Hindlimb muscle (tissue), 1 donor: ENCODE data around the gene SLC37A3. TPM values are rescaled to one million over a fixed set of nuclear protein-coding genes. Genes with fewer than 3 reads are reported as not detected.

Experiments
- DNase-seq: peaks from one replicate; pipeline ENCODE4 v3.0.0-alpha.2; 2013
- polyA plus RNA-seq: library from polyadenylated mRNA; unstranded; fragments of 120-200 nt; gene quantifications from one replicate; pipeline ENCODE4 v1.2.1, GENCODE V29; 2013; ENCODE audit not compliant: insufficient read length

SLC37A3 gene
- polyA plus RNA-seq, 1 donor: 27.5 TPM

DNA sequence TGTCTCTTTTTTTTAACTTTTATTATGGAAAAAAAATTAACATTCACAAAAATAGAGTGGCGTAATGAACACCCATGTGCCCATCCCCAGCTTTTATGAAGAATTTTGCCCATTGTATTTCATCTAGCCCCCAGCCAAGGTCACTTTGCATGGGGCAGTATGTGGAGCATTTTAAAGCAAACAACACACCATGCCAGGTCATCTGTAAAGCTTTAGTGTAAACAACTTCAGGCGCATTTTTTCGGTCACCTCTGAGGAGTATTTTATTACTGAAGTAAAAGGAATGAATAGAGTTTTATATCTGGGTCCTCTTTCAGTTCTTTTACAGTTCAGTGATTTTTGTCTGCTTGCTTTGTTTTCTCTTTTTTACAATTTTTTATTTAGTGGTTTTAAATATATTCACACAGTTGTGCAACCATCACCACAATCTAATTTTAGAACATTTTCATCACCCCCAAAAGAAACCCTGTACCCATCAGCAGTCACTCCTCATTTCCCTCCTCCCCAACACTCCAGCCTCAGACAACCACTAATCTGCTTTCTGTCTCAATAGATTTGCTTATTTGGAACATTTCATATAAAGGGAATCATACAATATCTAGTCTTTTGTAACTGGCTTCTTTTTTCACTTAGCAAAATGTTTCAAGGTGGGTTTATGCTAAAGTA is 87.9 kb downstream of the SLC37A3 start:
- no peak for DNase-seq

GRCh38 chr7:140308060-140308459 is 90.3 kb downstream of the SLC37A3 start:
- no peak for DNase-seq

DNA sequence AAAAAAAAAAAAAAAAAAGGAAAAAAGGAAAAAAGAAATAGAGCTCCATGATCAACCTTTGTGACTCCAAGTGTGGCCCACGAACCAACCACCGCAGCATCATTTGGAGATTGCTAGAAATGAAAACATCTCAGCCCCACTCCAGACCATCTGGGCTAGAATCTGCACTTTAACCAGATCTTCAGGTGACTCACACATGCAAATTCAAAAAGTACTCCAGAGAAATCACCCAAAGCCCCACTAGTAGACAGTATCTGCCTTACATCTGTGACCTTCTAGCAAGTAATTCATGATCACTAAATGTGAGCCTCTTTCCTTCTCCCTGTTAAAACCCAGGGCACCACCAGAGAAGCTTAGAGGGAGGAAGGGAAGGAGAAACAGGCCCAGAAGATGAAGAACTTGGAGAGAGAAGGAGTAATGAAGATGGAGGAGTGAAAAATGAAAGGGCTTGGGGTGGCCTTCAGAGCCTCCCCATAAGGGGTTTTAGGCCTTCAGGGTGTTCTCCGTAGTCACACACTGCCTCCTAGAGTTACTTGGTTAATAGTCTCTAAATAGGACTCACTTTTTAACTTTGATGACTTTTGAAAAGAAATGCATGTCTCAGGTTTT is 94.0 kb downstream of the SLC37A3 start:
- no peak for DNase-seq

DNA sequence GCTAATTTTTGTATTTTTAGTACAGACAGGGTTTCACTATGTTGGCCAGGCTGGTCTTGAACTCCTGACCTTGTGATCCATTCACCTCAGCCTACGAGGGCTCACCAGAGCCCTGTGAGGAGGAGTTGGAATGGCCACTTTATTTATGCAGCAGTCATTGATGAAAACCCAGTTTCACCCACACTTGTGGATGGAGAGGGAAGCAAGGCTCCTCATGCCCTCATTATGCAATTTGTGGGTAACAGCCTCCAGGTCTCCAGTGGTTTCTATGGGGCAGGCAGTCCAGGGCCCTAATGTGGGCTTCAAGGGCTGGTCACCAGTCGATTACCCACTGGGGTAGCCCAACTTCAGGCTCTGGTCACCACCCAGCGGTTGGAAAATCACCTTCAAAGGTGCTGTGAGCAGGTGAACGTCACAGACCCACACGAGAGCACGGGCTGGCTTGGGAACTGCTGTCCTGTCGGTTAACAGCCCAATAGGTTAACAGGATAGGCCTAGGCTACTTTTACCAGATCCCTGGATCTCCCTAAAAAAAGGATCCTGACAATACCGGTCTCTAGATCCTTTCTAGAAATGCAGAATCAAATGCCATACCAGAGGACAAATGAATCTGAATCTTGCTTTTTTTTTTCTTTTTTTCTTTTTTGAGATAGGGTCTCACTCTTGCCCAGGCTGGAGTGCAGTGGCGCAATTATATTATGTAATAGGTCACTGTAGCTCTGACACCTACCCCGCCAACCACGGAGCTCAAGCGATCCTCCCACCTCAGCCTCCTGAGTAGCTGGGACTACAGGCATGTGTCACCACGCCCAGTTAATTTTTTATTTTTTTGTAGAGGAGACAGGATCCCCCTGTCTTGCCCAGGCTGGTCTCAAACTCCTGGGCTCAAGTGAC is 97.8 kb downstream of the SLC37A3 start:
- DNase-seq: no peak

DNA sequence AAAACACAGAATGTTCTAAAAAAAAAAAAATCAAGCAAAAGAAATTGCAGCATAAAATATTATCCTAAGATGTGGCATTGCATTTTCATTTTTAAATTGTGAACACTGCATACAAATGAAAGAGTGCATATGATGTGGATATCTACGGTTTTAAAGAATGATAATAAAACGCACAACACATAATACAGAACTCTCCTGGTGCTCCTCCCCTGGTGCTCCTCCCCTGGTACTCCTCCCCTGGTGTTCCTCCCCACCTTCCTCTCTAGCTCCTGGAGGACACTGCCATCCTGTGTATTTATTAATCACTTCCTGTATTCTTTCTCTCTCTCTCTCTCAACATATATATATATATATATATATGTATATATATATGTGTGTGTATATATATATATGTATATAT is 100.1 kb downstream of the SLC37A3 start:
- DNase-seq: no peak

DNA sequence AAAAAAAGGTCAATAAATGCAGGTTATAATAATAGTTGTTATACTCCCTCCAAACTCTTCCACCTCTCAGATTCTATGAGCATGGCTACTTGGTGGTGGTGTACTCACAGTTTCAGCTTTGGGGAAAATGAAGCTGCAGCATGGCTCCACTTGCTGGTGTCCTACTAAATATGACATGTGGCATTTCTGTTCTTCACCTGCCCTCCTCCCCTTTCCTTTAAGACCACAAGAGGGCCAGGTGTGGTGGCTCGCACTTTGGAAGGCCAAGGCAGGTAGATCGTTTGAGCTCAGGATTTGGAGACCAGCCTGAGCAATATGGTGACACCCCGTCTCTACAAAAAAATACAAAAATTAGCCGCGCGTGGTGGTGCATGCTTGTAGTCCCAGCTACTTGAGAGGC is 101.1 kb downstream of the SLC37A3 start:
- DNase-seq: no peak

- no peak for DNase-seq
Observed at GRCh38 chr7:140295224-140295738, 103.0 kb downstream of the SLC37A3 start.

DNA sequence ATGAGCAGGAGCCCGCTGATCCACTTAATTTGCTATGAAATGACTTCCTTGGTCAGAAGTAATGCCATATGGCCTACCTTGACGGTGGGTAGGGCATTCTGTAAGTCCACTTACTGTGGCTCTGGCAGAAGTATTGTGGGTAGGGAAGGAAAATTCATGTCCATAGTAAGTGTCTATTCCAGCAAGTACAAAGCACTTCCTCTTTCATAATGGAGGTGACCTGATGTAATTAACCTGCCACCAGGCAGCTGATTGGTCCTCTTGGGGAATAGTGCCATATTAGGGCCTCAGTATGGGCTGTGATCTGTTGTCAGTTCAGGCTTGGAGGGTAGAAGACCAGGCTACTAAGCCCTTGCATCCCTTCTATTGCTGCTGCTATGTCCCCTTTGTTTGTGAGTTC is 103.9 kb downstream of the SLC37A3 start:
- no peak for DNase-seq

DNA sequence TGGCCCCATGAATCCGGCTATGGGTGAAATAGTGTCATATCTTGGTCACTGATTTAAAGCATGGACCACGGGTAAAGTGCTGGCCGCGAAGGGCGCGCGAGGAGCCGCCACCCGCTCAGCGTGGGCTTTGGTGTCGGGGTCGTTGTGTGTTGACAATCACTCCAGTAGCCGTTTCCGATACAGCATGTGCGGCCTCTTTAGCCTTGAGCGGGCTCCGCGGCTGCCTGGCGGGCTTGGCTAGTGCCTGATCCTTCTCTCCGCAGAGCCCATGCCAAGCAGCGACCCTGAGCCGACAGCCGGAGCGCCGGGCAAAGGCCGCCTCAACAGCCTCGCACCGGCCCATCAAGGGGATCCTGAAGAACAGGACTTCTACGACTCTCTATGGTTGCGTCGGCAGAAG is 105.9 kb downstream of the SLC37A3 start:
- DNase-seq: no peak

DNA sequence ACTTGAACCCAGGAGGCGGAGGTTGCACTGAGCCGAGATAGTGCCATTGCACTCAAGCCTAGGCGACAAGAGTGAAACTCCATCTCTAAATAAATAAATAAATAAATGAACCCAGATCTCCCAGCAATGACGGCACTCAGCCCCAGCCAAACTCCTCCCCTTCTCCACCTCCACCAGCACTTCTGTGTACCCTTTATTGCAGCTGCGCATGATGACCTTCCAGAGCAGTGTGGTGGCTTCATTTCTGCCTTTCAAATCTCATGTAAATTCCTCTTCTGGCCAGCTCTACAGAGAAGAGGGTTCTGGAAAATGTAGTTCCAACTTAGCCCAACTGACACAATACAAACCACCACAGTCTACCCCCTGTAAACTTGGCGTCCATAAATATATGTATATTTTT is 108.5 kb downstream of the SLC37A3 start:
- no peak for DNase-seq

DNA sequence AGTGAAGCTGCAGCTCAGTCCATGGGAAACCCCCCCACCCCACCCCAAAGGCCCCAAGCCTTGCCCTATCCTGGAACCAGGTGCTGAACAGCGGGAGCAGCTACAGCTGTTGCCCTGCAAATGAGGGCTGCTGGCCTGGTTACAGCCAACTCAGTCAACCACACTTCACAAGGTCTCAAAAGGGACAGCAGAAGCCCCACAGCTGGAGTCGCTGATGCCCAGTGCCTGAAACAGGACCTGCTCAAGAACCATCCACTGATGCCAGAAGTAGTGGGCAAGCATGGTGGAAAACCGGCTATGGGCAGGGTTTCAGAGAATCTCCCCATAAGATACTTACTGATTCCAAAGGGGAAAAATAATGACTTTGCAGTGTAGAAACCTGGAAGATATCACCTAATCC is 110.3 kb downstream of the SLC37A3 start:
- DNase-seq: no peak

GRCh38 chr7:140285938-140286337 is 112.4 kb downstream of the SLC37A3 start:
- DNase-seq: no peak

GRCh38 chr7:140284062-140284461 is 114.3 kb downstream of the SLC37A3 start:
- DNase-seq: no peak

Other genes with a start within 250 kb of the SLC37A3 start
- gene KDM7A, start 221.5 kb downstream of the SLC37A3 start, polyA plus RNA-seq: 8.2 TPM
- not detected for gene RAB19, start 5.5 kb upstream of the SLC37A3 start, polyA plus RNA-seq
- gene MKRN1, start 81.0 kb upstream of the SLC37A3 start, polyA plus RNA-seq: 77.3 TPM
- 41.2 TPM for gene DENND2A, start 242.3 kb upstream of the SLC37A3 start, polyA plus RNA-seq